ENCODE data around the gene TMPRSS7.

TMPRSS7 gene, protein sequence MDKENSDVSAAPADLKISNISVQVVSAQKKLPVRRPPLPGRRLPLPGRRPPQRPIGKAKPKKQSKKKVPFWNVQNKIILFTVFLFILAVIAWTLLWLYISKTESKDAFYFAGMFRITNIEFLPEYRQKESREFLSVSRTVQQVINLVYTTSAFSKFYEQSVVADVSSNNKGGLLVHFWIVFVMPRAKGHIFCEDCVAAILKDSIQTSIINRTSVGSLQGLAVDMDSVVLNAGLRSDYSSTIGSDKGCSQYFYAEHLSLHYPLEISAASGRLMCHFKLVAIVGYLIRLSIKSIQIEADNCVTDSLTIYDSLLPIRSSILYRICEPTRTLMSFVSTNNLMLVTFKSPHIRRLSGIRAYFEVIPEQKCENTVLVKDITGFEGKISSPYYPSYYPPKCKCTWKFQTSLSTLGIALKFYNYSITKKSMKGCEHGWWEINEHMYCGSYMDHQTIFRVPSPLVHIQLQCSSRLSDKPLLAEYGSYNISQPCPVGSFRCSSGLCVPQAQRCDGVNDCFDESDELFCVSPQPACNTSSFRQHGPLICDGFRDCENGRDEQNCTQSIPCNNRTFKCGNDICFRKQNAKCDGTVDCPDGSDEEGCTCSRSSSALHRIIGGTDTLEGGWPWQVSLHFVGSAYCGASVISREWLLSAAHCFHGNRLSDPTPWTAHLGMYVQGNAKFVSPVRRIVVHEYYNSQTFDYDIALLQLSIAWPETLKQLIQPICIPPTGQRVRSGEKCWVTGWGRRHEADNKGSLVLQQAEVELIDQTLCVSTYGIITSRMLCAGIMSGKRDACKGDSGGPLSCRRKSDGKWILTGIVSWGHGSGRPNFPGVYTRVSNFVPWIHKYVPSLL

DNA sequence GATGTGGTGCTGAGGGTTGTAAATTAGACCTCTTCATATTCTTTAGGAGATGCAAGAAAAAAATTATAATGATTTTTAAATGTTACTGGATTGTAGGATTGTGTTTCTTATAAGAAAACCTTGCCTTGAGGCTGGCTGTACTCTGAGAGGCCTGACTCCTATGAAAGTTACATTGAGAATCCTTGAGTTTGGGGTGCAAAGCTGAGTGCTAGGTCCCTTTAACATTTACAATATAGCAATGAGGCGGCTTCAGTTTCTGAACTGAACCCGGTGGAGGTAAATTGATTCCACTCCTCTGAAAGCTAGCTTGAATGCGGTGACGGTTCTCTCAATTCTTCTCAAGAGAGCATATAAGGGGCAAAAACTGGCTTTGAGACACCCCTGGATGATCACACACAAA lies at the start of gene TMPRSS7:
Gene TMPRSS7, plus strand, starts transcription at position 301 of the 400 bp plus-strand sequence. CDS start 110 bp downstream, outside the sequence.
- no peak for DNase-seq

DNA sequence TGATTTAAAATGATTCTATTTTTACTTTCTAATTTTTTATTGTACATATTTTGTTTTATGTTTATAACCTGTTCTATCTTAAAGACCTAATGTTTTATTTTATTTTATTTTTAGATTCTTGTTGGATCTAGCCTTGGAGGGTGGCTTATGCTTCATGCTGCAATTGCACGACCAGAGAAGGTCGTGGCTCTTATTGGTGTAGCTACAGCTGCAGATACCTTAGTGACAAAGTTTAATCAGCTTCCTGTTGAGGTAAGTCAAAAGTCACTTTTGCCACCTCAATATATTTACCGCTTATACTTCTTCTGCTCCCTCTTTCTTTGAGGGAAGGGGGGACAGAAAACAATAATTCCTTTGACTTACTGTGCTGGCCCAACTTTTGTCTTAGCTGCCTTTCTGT lies 47.7 kb upstream of the TMPRSS7 start:
- DNase-seq = no peak

DNA sequence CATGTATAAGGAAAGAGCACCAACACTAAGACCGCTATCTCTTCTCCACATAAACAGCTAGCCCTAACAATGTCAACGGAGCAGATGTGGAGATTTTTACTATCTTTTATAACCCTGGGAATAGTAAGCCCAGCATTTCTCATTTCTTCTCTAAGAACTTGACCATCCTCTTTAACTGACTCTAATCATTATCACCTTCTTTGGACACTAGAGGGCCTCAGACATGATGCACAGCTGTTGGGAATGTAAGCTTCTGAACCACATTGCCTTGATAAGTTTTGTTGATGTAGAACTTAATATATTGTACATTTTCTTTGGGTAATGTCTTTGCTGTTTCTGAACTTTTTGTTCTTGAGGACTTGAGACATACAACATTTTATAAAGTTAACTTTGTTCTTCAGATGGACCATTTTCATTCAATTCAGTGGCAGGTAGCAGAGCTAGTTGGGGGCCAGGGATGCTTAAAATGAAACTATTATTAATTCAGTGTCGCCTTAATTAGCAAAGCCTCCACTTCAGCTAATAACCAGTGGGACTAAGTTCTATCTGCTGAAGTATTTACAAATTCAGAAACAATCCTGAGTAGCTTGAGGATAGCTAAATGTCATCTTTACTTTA lies 45.4 kb upstream of the TMPRSS7 start:
- DNase-seq = no peak

DNA sequence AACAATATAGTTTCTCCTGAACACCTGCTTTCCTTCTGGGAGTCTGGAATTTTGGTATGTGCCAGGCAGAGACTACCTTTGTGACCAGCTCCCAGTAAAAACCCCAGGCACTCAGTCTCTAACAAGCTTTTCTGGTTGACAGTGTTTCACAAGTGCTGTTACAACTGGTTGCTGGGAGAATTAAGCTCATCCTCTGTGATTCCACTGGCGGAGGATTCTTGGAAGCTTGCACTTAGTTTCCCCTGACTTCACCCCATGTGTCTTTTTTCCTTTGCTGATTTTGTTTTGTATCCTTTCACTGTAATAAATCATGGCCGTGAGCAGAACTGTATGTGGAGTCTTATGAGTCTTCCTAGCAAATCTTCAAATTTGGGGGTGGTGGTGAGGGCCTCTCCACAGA lies 41.5 kb upstream of the TMPRSS7 start:
- no peak for DNase-seq

DNA sequence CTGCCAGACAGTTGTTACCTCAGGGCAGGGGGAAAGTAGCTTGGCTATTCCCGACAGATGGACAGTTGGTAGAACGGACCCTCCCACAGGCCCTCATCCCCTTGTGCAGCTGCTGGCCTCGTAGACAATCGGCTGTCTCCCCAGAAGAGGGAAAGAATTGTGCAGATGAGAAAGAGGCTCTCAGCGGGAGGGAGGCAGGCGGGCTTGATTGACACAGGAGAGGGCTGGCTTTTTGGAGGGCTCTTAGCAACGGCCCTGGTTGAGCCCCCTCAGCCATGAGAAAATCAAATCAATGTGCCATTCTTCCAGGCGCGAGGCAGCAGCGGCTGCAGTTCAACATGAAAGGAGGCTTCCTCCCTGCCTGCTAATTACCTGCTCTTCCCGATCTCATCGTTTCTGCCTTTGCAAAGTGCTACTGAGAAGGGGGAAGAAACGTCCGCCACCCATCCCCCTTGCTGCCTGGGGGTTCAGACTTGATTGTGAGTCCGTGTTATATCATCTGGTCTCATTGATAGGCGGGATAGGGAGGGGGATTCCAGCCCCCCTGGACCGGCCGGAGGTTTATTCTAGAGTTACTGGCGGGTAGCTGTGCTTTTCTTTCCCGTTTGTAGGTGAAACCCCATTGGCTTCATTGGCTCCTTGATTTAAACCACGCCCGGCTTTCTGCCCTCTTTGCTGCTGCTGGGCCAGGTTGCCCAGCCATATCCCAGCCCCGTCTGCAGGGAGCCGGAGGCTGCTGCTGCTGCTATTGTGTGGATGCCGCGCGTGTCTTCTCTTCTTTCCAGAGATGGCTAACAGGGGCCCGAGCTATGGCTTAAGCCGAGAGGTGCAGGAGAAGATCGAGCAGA lies 35.7 kb upstream of the TMPRSS7 start, which contains the start of gene TAGLN3:
Gene TAGLN3, plus strand, starts transcription at position 287 of the 848 bp plus-strand sequence. Its CDS starts 501 bp downstream, at position 788.
- DNase-seq = peak; percentile 65

DNA sequence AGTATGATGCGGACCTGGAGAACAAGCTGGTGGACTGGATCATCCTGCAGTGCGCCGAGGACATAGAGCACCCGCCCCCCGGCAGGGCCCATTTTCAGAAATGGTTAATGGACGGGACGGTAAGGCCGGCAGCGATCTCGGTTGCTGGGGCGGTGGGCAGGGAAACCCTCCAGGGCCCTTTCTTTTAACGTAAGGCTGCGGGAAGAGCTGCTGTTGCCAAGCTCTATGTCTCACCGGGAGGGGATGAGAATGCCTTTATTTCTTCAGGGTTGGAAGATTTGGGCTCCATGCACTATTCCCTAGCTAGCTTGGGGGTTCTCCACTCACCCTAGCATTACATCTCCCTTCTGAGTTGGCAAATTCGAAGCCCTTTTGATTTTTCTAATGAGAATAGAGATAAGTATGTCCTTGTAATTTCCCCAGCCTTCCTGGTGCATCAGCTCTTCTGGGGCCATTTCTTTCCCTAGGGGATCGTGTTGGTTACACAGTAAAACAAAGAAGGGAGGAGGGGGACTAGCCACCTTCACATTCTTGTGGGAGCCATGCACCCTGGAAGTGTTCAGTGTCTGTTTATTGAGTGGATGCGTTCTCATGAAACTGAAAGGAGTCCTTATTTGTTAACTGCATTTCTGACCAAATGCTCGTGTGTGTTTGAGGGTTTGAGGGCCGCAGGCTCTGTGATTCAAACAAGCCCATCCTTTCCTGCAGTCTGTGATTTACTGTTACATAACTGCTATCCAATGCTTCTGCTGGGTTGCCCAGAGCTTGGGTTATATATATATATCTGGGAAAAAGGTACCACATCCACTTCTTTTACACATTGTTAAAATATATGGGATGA lies 34.8 kb upstream of the TMPRSS7 start:
- DNase-seq = peak; percentile 14

DNA sequence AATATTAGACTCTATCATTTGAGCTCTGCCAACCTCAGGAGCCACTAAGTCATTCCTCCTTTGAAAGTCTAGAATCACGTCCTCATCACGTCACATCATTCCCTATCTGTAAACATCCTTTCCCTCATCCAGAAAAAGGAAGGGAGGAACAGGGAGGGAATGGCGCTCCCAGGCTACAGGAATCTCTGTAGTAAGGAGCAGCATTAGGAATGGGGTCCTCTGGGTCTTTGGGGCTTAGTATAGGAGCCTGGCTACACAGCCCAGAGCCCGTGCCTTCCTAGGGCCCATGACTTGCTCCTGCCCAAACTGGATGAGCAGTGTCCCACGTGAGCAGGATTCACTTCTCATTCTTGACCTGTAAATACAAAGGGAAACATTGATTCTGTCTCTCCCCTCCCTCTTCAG lies 34.2 kb upstream of the TMPRSS7 start:
- DNase-seq = no peak

DNA sequence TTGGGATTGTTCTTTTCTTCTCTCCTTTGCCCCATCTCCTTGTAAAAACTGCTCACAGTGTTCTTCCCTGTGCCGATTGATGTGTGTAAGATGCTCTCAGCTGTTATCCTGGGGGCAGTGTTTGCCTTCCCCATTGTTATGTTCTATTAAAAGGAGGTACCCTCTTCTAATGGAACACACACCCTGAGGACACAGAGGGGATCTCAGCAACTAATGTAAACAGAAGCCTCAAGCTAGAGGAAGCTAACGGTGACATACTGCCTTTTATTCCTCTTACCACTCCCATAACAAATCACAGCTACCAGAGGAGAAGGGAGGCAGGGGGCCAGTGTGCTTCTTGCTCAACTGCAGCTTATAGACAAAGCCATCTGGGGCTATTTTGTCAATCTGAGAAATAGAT lies 33.6 kb upstream of the TMPRSS7 start:
- DNase-seq = no peak

DNA sequence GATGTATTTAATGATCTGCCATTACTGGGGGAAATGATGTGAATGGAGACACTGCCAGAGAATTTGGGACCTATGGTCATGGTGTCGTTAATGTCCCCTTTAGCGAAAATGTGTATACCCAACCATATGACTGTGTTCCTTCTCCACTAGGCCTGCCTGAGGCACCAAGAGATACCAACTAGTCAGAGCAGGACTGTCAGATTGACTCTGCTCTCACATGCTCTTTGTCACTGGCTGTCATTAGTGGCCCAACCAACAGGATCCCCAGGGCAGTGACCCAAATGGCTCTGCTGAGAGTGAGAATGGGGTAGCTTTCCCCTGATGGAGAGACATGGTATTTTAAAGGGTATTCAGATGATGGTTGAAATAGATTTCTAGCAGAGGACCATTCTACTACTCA lies 33.0 kb upstream of the TMPRSS7 start:
- DNase-seq = no peak

DNA sequence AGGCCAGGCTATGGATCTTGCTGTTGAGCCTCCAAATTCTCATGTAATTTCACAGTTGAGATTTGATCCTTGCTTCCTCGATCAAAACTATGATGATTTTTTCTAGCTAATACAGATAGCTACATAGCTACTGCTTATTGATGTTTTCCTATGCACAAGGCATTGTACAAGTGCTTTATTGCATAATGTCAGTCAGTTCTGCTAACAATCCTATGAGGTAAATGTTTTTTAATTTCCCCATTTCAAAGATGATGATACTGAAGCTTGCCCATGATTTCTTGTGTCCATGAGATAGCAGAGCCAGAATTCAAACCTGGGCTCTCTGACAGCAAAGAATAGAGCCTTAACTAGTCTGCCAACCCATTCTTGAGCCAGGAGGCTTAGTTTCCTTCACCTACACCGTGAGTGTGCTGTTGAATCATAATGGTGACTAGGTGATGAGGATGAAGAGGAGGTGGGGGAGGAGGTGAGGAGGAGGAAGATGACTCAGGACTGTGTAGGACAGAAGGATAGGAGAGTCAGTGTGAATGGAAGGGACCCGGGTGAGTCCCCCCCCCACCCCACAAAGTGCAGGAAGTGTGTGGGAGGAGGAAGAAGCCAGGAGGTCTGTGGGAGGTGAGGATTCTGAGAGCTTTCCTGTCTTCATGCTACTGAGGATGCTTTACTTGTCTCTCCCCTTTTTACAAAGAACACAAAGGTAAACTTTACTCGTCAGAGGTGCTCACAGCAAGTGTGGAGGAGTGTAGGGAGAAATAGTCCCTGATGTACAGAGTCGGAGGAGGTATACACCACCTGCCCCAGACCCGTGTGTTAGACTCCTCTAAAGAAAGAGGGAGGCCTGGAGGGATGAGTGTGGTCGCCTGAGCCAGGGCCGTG lies 32.2 kb upstream of the TMPRSS7 start:
- no peak for DNase-seq

DNA sequence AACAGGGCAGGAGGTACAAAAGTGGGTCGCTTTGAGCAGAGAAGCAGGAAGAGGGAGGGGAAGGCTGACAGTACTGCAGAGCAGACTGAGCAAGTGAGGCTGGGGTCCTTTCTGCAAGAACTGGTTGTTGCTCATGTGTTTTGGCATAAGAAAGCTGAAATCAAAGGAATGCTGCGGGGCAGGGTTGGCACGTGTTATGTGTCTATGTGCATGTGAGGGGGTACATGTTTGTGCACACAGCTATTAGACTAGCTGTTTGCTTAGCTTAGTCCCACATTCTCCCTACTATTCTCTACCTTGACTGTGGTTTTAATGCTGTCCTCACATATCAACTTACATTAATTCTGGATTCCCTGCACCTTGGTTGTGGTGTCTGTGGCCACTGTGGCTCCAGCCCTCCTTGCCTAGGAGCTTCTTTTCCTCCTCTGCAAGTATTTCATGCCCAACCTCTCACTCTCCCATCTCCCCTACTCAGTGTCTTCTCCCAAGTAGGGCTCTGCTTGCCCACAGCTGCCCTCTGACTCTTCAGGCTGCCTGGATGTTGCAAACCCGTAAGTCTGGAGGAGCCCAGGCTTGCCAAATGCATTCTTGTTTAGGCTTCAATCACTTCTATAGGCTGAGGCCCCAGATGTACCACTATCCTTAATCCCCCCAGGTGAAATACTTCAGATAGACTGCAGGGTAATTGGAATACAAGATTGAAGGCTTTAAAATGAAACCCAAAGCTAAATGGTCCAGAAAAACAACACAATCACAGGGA lies 31.0 kb upstream of the TMPRSS7 start:
- DNase-seq = no peak

DNA sequence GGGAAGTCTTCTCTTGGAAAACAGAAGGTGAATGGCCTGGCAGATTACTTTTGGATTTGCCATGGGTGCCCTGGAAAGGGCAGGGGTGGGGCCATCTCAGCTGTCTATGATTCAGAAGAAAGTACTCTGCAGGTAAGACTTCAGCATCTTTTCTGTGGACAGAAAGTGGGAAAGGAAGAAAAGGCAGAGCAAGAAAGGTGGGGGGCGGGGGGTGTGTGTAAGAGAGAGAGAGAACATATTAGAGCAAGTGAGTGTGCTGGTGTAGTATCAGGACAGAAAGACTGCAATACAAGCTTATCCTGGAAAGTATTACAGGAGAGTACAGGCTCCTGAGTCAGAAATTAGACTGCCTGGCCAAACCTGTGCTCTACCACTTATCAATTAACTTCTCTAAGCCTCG lies 30.3 kb upstream of the TMPRSS7 start:
- DNase-seq = no peak

DNA sequence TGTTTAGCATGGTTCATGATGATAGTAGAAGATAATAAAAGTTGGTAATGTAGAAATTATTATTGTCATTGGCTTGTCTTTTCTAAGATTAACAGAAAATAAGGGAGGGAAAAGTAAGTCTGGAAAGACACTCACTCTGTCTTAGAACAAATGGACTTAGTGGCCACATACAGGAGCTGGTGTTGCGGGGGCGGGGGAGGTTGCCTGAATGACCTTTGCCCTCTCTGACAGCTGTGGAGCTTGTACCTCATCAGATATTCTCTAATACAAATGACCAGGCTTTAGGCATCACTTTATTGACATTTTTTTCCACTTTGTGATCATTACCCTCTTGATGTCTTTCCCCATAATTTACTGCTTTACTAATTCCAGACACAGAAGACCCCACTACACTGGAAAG lies 29.9 kb upstream of the TMPRSS7 start:
- DNase-seq = no peak

DNA sequence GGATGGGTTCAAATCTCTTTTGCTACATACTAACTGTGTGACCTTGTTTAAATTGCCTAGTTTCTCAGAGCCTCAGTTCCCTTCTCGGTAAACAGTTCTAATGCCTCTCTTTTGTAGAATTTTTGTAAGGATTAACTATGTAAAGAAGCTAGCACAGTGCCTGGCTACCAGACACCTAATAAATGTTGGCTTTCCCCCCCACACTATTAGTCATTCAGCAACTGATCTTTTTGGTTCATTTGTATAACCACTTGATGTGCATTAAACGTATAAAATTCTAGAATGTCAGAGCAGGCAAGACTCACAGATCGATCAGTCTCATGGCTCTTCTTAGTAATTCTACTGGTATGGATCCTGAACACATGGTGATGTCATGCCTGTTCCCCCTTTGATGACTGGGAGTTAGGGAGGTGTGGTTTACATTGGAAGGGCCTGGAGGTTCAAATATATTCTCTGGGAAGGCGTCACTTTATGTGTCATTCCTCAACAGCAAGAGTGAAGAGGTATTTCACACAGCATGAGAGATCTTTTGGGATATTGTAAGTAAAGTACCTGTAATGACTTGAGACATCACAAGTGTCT lies 29.4 kb upstream of the TMPRSS7 start:
- no peak for DNase-seq

DNA sequence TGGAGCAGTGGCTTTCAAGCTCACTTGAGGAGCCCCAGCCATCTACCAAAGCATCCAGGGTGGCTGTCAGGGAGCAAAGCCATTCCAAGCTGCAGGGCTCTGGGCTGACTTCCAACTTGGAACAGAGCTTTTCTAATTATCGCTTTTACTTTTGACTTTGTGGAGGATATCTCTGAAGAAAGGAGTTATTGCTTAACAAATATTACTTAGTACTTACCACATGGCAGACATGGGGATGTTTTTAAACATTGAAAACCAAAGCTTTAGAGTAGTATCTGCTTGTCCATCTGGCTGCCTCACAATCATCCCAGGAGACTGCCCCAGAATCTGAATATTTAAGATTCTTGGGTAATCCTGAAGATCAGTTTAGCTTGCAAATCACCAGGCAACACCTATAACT lies 26.9 kb upstream of the TMPRSS7 start:
- DNase-seq = no peak

DNA sequence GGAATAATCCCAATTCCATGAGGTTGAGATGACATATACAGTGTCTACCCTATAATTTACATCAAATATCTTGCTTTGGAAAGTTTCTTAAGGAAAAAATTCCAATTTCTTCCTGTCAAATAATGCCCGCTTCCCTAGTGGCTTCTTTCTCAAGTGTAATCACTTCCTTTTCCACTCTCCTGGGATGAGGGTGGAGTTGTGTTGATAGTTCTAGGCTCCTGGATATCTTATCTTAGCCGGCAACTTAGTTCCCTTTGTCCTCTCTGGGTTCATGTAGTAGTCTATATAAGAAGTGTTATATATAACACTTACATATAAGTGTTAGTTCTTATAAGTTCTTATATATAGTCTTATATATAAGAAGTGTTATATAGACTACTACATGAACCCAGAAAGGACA lies 24.9 kb upstream of the TMPRSS7 start:
- no peak for DNase-seq

DNA sequence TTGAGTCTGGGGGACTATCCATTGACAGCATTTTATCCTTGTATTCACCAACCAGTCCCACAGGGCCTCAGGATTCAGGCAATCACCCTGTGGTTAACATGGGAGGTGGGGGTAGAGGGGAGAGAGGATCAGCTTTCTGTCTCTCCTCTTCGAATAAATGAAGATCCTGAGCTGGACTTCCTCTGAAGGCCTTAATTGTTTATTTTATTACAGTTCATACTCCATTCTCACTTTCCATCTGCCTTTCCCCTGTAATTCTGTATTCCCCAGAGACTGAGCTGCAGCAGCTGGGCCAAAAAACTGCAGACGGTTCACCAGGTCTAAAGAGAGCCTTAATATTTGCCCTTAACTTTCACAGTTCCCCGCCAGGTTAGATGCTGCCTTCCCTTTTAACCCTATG lies 23.9 kb upstream of the TMPRSS7 start:
- DNase-seq = peak; percentile 37

DNA sequence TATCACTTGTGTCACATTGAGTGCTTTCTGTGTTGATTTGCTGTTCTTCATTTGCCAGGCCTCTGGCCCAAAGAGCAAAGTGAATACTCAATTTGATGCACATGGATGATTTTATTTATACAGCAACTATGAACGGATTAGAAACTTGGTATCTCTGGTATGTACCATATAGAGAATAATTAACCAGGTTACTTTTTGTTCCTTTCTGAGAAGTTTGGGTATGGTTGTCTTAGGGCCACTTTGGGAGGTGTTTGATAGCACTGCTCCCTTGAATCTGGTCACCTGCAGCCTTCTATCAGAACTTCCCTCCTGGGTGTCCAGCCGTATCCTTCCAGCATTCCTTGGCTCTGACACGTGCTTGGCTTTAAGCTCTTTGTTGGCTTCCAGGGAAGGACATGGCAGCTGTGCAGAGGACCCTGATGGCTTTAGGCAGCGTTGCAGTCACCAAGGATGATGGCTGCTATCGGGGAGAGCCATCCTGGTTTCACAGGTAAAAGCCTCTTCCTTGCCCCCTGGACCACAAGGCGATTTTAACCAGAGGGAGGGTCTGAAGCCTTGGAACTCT lies 23.1 kb upstream of the TMPRSS7 start:
- DNase-seq = no peak
